SW480 (cell line): ENCODE data around the gene C3orf20.

Source experiments
- DNase-seq: peaks from one replicate; pipeline ENCODE4 v3.0.0-alpha.2; 2016; ENCODE audit warnings: low spot score

C3orf20 gene

GRCh38 chr3:14674841-14675240, at the start of gene C3orf20:
TSS of gene C3orf20 (plus strand) at chr3:14675141. CDS start at chr3:14682714, 7,573 bp downstream.
- DNase-seq = no peak

GRCh38 chr3:14625443-14625842, 49.5 kb upstream of the C3orf20 start:
- DNase-seq = no peak

- no peak for DNase-seq
Measured at GRCh38 chr3:14627815-14628214, 47.1 kb upstream of the C3orf20 start.

- DNase-seq = no peak
Measured at GRCh38 chr3:14628406-14628805, 46.5 kb upstream of the C3orf20 start.

GRCh38 chr3:14630404-14631100, 44.4 kb upstream of the C3orf20 start:
- DNase-seq = no peak

- no peak for DNase-seq
Measured at GRCh38 chr3:14631101-14631497, 43.8 kb upstream of the C3orf20 start.

GRCh38 chr3:14631687-14632441, 43.1 kb upstream of the C3orf20 start:
- no peak for DNase-seq

GRCh38 chr3:14632442-14632930, 42.5 kb upstream of the C3orf20 start:
- DNase-seq = no peak

GRCh38 chr3:14633417-14633816, 41.5 kb upstream of the C3orf20 start:
- DNase-seq = no peak

- DNase-seq = peak; percentile 59
Measured at GRCh38 chr3:14633819-14634424, 41.0 kb upstream of the C3orf20 start.

GRCh38 chr3:14634763-14635400, 40.1 kb upstream of the C3orf20 start:
- no peak for DNase-seq

GRCh38 chr3:14636496-14637087, 38.3 kb upstream of the C3orf20 start:
- no peak for DNase-seq

- DNase-seq = no peak
Measured at GRCh38 chr3:14640157-14640562, 34.8 kb upstream of the C3orf20 start.

- no peak for DNase-seq
Measured at GRCh38 chr3:14640734-14641133, 34.2 kb upstream of the C3orf20 start.

- no peak for DNase-seq
Measured at GRCh38 chr3:14641346-14641745, 33.6 kb upstream of the C3orf20 start.

GRCh38 chr3:14645453-14645852, 29.5 kb upstream of the C3orf20 start:
- no peak for DNase-seq

- DNase-seq = no peak
Measured at GRCh38 chr3:14646131-14646573, 28.8 kb upstream of the C3orf20 start.

- DNase-seq = no peak
Measured at GRCh38 chr3:14646589-14647413, 28.1 kb upstream of the C3orf20 start.

GRCh38 chr3:14647976-14648955, 26.7 kb upstream of the C3orf20 start:
- DNase-seq = no peak

- DNase-seq = no peak
Measured at GRCh38 chr3:14649466-14649865, 25.5 kb upstream of the C3orf20 start.
